Measurements from ENCODE around the gene SRSF2. TPM values are rescaled to one million over a fixed set of nuclear protein-coding genes. Genes with fewer than 3 reads are reported as not detected.
"Not testable (repeated sequence)": the region's sequence is repeated elsewhere in the genome, so short reads cannot be mapped to it uniquely, and the experiment has no call there.

Gene SRSF2
- total RNA-seq, 4 donors from 2014 or later, result 106 to 194 (median 148) TPM

GRCh38 chr17:76748657-76749056 is 11.5 kb upstream of the SRSF2 start:
- H3K4me1 ChIP-seq, result no peaks in the 10 kb centered on the region
- H3K27me3 ChIP-seq, result no peaks in the 10 kb centered on the region
- no peaks in the 10 kb centered on the region for H3K9me3 ChIP-seq
- H3K27ac ChIP-seq, result no peak overlapping the region
- ATAC-seq, result no peak
- WGBS, 2 donors (ENCODE audit: low coverage in 1 of 2), result 100% methylated on average over 1 of the region's 1 CpG
- H3K36me3 ChIP-seq, result peaks cover 7 to 79% of the 10 kb centered on the region in 2 donors
- H3K4me3 ChIP-seq, result no peak overlapping the region
- TF ChIP-seq POLR2AphosphoS5 (IDR thresholded peaks at IDR 0.05) (no peak), EP300 (IDR thresholded peaks at IDR 0.05) (no peak), CTCF (IDR thresholded peaks at IDR 0.05) (no peak), POLR2A (IDR thresholded peaks at IDR 0.05) (no peak)

- Histone ChIP-seq H3K9me3 (no peaks in the 10 kb centered on the region), H3K4me1 (no peaks in the 10 kb centered on the region), H3K27ac (no peak overlapping the region), H3K27me3 (no peaks in the 10 kb centered on the region), H3K36me3 (peaks cover 7 to 79% of the 10 kb centered on the region in 2 donors), H3K4me3 (no peak overlapping the region)
- no peak for ATAC-seq
- TF ChIP-seq CTCF (IDR thresholded peaks at IDR 0.05) (no peak), POLR2AphosphoS5 (IDR thresholded peaks at IDR 0.05) (no peak), POLR2A (IDR thresholded peaks at IDR 0.05) (no peak), EP300 (IDR thresholded peaks at IDR 0.05) (no peak)
- WGBS, 2 donors (ENCODE audit: low coverage in 1 of 2), result 51 to 62% methylated on average over 4 to 9 of the region's 9 CpGs
These were observed 10.7 kb upstream of the SRSF2 start for GRCh38 chr17:76747716-76748363.

- not testable (repeated sequence) for ATAC-seq, H3K27me3 ChIP-seq, H3K9me3 ChIP-seq, H3K4me3 ChIP-seq, H3K27ac ChIP-seq
- peaks cover 7 to 76% of the 10 kb centered on the region in 2 donors for H3K36me3 ChIP-seq
- 90 to 94% methylated on average over 2 to 4 of the region's 6 CpGs for whole genome bisulfite sequencing, 2 donors (ENCODE audit: low coverage in 1 of 2)
- peaks cover 0 to 11% (median 0%) of the 10 kb centered on the region in 3 donors for H3K4me1 ChIP-seq
These were observed 8.7 kb upstream of the SRSF2 start for GRCh38 chr17:76745785-76746184.

GRCh38 chr17:76744747-76745146 is 7.6 kb upstream of the SRSF2 start:
- H3K27ac ChIP-seq, result no peak overlapping the region
- H3K9me3 ChIP-seq, result no peaks in the 10 kb centered on the region
- H3K4me1 ChIP-seq, result peaks cover 0 to 21% (median 3%) of the 10 kb centered on the region in 3 donors
- WGBS, 2 donors (ENCODE audit: low coverage in 1 of 2), result 100% methylated on average over 2 of the region's 2 CpGs; no CpG with 5 or more reads in 1 of the 2 donors
- H3K27me3 ChIP-seq, result no peaks in the 10 kb centered on the region
- peaks cover 7 to 73% of the 10 kb centered on the region in 2 donors for H3K36me3 ChIP-seq
- no peak overlapping the region for H3K4me3 ChIP-seq
- TF ChIP-seq POLR2A (IDR thresholded peaks at IDR 0.05) (no peak), EP300 (IDR thresholded peaks at IDR 0.05) (no peak), CTCF (IDR thresholded peaks at IDR 0.05) (no peak), POLR2AphosphoS5 (IDR thresholded peaks at IDR 0.05) (no peak)
- ATAC-seq, result no peak

GRCh38 chr17:76742958-76743357 is 5.8 kb upstream of the SRSF2 start:
- Histone ChIP-seq H3K27ac (no peak overlapping the region), H3K36me3 (peaks cover 7 to 66% of the 10 kb centered on the region in 2 donors), H3K4me1 (peaks cover 0 to 35% (median 13%) of the 10 kb centered on the region in 3 donors), H3K4me3 (no peak overlapping the region), H3K9me3 (no peaks in the 10 kb centered on the region), H3K27me3 (no peaks in the 10 kb centered on the region)
- no peak for TF ChIP-seq POLR2A (IDR thresholded peaks at IDR 0.05)
- no peak for TF ChIP-seq CTCF (IDR thresholded peaks at IDR 0.05)
- no peak for TF ChIP-seq EP300 (IDR thresholded peaks at IDR 0.05)
- TF ChIP-seq POLR2AphosphoS5 (IDR thresholded peaks at IDR 0.05), result no peak
- ATAC-seq, result no peak
